ENCODE data around the gene CMIP. TPM values are rescaled to one million over a fixed set of nuclear protein-coding genes. Genes with fewer than 3 reads are reported as not detected.

The CMIP gene
- total RNA-seq, 1 experiment from 2014 or later: 68.0 TPM

GRCh38 chr16:81553814-81554675 is 109.4 kb downstream of the CMIP start:
- peaks cover 30% of the 10 kb centered on the region for H3K36me3 Mint-ChIP-seq (ENCODE audit: insufficient read depth, unreplicated experiment)

GRCh38 chr16:81554979-81555378 is 110.4 kb downstream of the CMIP start:
- Histone ChIP-seq H3K4me1 (peaks cover 47% of the 10 kb centered on the region), H3K36me3 (ENCODE audit: control insufficient read depth, insufficient read depth, low read length) (peaks cover 5% of the 10 kb centered on the region; the same call in 1 of the 2 replicates), H3K4me3 (ENCODE audit: low read depth, low read length) (no peak overlapping the region), H3K27me3 (replicated peaks; ENCODE audit: control insufficient read depth, insufficient read depth, low read length) (no peaks in the 10 kb centered on the region), H3K9me3 (no peaks in the 10 kb centered on the region)
- Mint-ChIP-seq H3K9me3 (ENCODE audit: unreplicated experiment) (no peaks in the 10 kb centered on the region), H3K36me3 (ENCODE audit: insufficient read depth, unreplicated experiment) (peaks cover 26% of the 10 kb centered on the region), H3K4me3 (ENCODE audit: unreplicated experiment) (no peak overlapping the region), H3K27ac (ENCODE audit: unreplicated experiment) (no peak overlapping the region), H3K27me3 (ENCODE audit: insufficient read depth, unreplicated experiment) (no peaks in the 10 kb centered on the region), H3K4me1 (ENCODE audit: low read depth, unreplicated experiment) (peaks cover 47% of the 10 kb centered on the region)
- intact Hi-C loops (cut with micrococcal nuclease; ENCODE audit: unreplicated experiment): no loop called here
- no TSS peak for BruUV-seq (replicated peaks)
- TF ChIP-seq CTCF (IDR thresholded peaks at IDR 0.05; ENCODE audit: insufficient read depth in 1 of 2, low read depth in 1 of 2, low read length in 1 of 2, severe bottlenecking in 1 of 2, unreplicated experiment in 1 of 2): no peak
- no peak for DNase-seq
- ChIA-PET CTCF (no interaction called here), POLR2A (no interaction called here)

More at GRCh38 chr16:81553814-81554675, 109.4 kb downstream of the CMIP start:
- Mint-ChIP-seq H3K4me3 (ENCODE audit: unreplicated experiment) (no peak overlapping the region), H3K27ac (ENCODE audit: unreplicated experiment) (peak overlapping the region; percentile 88), H3K27me3 (ENCODE audit: insufficient read depth, unreplicated experiment) (no peaks in the 10 kb centered on the region), H3K4me1 (ENCODE audit: low read depth, unreplicated experiment) (peaks cover 55% of the 10 kb centered on the region), H3K9me3 (ENCODE audit: unreplicated experiment) (no peaks in the 10 kb centered on the region)
- BruUV-seq (replicated peaks): no TSS peak
- TF ChIP-seq CTCF (IDR thresholded peaks at IDR 0.05; ENCODE audit: insufficient read depth in 1 of 2, low read depth in 1 of 2, low read length in 1 of 2, severe bottlenecking in 1 of 2, unreplicated experiment in 1 of 2): no peak
- no peak for DNase-seq
- H3K4me1 ChIP-seq: peaks cover 49% of the 10 kb centered on the region
- no peaks in the 10 kb centered on the region for H3K27me3 ChIP-seq (replicated peaks; ENCODE audit: control insufficient read depth, insufficient read depth, low read length)
- POLR2A ChIA-PET: no interaction called here
- H3K9me3 ChIP-seq: no peaks in the 10 kb centered on the region
- intact Hi-C loops (cut with micrococcal nuclease; ENCODE audit: unreplicated experiment): no loop called here
- CTCF ChIA-PET: no interaction called here
- H3K36me3 ChIP-seq (ENCODE audit: control insufficient read depth, insufficient read depth, low read length): peaks cover 5% of the 10 kb centered on the region; the same call in 1 of the 2 replicates
- no peak overlapping the region for H3K4me3 ChIP-seq (ENCODE audit: low read depth, low read length)

GRCh38 chr16:81555660-81556059 is 111.1 kb downstream of the CMIP start:
- Histone ChIP-seq H3K9me3 (no peaks in the 10 kb centered on the region), H3K4me3 (ENCODE audit: low read depth, low read length) (no peak overlapping the region), H3K36me3 (ENCODE audit: control insufficient read depth, insufficient read depth, low read length) (peaks cover 5% of the 10 kb centered on the region; the same call in 1 of the 2 replicates), H3K27me3 (replicated peaks; ENCODE audit: control insufficient read depth, insufficient read depth, low read length) (no peaks in the 10 kb centered on the region), H3K4me1 (peaks cover 46% of the 10 kb centered on the region)
- H3K27me3 Mint-ChIP-seq (ENCODE audit: insufficient read depth, unreplicated experiment): no peaks in the 10 kb centered on the region
- H3K9me3 Mint-ChIP-seq (ENCODE audit: unreplicated experiment): no peaks in the 10 kb centered on the region
- intact Hi-C loops (cut with micrococcal nuclease; ENCODE audit: unreplicated experiment): no loop called here
- no peak for DNase-seq
- H3K27ac Mint-ChIP-seq (ENCODE audit: unreplicated experiment): peak overlapping the region; percentile 1
- H3K4me3 Mint-ChIP-seq (ENCODE audit: unreplicated experiment): no peak overlapping the region
- no peak for TF ChIP-seq CTCF (IDR thresholded peaks at IDR 0.05; ENCODE audit: insufficient read depth in 1 of 2, low read depth in 1 of 2, low read length in 1 of 2, severe bottlenecking in 1 of 2, unreplicated experiment in 1 of 2)
- peaks cover 44% of the 10 kb centered on the region for H3K4me1 Mint-ChIP-seq (ENCODE audit: low read depth, unreplicated experiment)
- POLR2A ChIA-PET: no interaction called here
- CTCF ChIA-PET: no interaction called here
- no TSS peak for BruUV-seq (replicated peaks)
- H3K36me3 Mint-ChIP-seq (ENCODE audit: insufficient read depth, unreplicated experiment): peaks cover 26% of the 10 kb centered on the region
